HG03159 (cell line): ENCODE results near the gene TMEM63A.
"Not testable (repeated sequence)": the region's sequence is repeated elsewhere in the genome, so short reads cannot be mapped to it uniquely, and the experiment has no call there.

Experiments used
- ATAC-seq: cut with Tn5 transposase; IDR thresholded peaks from one replicate; pipeline ENCODE4 v1.9.1; 2021; ENCODE audit warnings: mild to moderate bottlenecking, moderate library complexity; ENCODE audit not compliant: unreplicated experiment

Gene TMEM63A

GRCh38 chr1:225909477-225909876 is 27.3 kb upstream of the TMEM63A start:
- ATAC-seq: no peak

- ATAC-seq: no peak
Measured at GRCh38 chr1:225908773-225909172, 26.6 kb upstream of the TMEM63A start.

DNA sequence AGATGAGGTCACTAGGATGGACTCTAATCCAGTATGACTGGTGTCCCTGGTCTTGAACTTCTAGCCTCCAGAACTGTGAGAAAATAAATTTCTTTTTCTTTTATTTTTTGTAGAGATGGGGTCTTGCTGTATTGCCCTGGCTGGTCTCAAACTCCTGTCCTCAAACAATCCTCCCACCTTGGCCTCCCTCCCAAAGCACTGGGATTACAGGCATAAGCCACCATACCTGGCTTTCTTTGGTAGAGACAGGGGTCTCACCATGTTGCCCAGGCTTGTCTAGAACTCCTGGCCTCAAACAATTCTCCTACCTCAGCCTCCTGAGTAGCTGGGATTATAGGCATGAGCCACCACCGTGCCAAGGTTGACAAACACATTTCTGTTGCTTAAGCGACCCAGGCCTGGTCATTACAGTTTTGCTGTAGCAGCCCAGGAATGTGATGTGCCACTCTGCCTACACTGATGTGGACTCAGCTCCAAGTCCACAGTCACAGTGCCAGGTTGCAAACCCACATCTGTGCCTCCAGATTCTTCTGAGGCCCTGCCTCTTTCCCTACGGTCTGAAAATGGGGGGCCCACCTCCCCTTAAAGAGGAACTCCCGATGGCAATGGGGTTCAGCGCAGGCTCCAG is 25.9 kb upstream of the TMEM63A start:
- ATAC-seq: no peak

GRCh38 chr1:225907341-225907740 is 25.2 kb upstream of the TMEM63A start:
- ATAC-seq: no peak

DNA sequence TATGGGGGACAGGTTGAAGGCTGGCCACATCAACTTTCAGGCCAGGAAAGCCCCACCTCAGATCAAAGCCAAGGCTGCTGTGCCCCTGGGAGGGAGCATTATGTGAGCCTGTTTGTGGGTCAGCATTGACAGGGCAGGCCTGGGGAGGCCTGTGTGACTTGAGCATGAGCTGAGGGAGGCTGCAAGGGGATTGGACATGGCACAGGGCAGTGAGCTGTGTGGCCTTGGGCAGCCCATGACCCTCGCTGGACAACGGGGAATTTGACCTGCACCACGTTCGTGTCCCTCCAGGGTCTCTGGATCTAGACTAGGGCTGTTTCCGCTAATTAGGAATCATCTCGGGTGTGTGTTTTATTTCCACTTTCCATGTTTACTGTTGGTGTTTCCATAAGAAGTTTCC is 24.3 kb upstream of the TMEM63A start:
- no peak for ATAC-seq

DNA sequence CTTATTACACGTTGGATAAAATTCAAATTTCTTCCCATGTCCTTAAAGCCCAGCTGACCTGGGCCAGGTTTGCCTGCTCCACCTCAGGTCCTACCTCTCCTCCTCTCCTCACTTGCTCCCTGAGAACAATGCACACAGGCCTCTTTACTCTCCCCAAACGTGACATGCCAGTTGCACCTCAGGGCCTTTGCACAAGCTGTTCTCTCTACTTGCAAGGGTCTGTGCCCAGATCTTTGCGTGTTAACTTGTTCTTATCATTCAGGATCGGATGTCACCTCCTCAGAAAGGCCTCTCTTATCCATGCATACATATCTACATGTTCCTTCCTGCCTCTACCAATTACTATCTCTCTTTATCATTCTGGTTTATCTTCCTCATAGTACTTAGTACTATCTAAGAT is 21.4 kb upstream of the TMEM63A start:
- no peak for ATAC-seq

- no peak for ATAC-seq
Measured at GRCh38 chr1:225899044-225899925, 17.1 kb upstream of the TMEM63A start.

DNA sequence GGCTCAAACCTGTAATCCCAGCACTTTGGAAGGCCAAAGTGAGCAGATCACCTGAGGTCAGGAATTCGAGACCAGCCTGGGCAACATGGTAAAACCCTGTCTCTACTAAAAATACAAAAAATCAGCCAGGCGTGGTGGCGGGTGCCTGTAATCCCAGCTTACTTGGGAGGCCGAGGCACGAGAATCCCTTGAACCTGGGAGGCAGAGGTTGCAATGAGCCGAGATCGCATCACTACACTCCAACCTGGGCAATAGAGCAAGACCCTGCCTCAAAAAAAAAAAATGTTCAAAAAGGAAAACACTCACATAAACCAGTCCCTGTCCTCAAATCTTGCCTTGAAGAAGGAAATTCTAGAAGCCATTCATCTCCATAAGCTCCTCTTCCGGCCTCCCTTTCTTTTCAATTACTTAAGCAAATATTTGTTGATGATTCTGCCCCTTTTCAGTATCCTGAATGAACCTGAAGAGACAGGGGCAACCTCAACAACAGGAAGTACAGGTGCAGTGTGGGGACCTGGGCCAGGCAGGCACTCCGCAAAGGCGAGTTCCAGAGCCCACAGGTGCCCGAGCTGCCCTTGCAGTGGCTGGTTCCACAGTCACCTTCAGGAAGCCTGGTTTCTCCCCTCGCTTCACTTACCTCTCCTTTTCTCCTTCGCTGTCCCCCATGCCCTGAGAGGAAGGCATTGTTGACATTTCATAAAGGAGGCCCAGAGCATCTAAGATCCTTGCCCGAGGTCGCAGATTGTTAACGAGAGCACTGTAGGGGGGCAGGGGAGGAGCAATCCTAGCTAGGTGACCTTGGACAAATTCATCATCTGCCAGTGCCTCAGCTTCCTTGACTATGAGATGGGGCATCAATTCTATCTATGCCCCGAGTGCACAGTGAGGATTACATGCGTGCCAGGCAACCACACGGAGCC is 15.7 kb upstream of the TMEM63A start:
- ATAC-seq: no peak

DNA sequence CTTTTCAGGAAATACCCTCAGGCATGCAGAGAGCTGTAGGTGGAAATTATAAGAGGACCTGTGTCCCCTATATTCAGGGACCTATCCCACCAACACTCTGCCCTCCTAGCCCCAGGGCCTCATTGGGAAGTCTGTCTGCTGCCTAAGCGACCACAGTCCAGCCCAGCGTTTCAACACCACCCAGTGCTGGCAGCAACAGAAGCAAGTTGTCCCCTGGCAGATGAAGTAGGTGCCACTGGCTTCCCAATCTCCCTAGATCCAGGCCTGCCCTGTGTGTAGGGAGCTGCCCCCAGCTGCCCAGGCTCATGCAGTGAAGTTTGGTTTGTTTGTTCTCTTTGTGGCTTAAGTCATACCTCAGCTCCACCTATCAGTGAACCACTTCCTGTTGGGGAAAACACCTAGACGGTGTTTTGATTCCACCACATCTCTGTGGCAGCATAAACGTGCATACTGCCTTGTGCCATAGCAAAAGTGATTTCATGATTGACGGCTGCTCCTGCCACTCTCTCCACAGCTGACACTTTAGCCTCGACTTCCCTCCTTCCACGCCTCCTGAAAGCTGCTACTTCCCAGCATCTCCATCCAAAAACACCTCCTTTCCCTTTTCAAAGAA is 14.9 kb upstream of the TMEM63A start:
- ATAC-seq: peak; percentile 100

DNA sequence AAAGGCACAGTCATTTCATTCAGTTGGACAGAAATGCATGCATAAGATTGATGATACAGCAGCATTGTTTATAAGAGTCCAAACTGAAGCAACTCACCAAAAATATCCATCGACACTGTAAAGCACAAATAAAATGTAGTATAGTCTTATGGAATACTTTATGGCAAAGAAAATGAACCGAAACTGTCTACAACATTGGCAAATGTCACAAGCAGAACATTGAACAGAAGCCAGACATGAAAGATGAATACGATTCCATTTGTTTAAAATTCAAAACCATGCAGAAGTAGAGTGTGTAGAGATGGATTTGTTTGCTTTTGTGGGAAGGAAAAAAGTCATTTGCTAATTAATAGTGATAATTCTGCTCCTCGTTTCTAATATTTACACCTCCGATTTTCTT is 14.3 kb upstream of the TMEM63A start:
- no peak for ATAC-seq

DNA sequence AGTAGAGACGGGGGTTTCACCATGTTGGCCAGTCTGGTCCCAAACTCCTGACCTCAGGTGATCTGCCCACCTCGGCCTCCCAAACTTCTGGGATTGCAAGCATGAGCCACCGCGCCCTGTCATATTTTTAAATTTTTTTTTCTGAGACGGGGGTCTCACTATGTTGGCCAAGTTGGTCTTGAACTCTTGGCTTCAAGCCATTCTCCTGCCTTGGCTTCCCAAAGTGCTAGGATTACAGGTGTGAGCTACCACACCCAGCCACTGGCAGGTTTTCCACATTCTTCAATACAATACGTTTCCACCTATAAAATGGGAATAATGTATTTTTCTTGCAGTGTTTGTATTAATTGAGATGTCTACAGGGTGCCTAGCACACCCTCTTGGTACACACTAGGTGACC is 10.1 kb upstream of the TMEM63A start:
- ATAC-seq: no peak

GRCh38 chr1:225891229-225891972 is 9.2 kb upstream of the TMEM63A start:
- ATAC-seq: no peak

DNA sequence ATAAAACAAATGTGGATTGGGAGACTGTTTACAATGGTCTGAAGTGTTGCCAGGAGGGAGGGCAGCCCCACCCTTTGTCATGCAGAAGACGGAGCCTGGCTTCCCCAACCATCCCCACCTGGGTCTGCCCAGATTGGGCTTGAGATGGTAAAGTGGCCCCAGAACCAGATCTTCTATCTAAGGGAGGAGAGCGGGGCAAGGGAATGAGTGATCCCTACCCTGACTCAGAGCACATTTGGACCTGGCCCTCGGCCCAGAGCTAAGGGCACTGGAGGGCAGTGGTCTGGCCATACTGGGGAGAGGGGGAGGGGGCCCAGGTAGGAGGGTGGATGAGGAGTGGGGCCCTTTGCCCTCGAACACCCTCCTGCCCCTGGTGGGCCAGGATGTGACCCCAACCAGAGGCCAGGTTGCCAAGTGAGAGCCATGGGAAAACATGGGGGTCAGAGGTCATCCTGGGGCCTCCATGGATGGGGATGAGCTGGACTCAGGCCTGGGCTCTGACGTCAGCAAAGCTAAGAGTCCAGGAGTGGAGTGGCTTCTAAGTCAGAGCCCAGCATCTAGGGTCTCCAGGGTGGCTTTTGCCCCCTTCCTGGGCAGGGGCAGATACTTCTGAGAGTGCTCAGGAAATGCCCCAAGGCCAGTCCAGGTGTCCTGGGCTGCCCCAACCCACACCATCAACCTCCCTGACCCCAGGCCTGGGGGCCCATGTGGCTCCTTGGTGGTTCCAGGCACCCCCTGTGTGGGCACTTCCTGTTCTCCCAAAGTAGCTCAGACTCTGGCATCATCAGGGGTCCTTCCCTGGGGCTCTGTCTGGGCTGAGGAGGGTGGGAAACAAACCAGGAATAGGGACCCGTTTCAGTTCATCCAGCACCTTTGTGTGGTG is 8.4 kb upstream of the TMEM63A start:
- ATAC-seq: no peak

DNA sequence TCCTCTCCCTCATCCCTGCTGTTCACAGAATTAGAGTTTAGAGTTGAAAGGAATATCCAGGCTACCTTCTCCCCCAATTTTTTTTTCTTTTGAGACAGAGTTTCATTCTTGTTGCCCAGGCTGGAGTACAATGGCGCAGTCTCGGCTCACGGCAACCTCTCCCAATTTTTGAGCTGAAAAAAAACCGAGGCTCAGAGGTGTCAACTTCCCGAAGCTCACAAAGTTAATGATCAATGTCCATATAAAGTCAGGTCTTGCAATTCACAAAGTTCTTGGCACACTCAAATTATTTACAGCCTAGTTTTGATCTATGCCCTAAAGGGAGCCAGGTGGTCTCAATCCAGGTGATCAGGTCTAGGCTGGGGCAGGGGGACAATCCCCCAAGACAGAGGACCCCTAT is 7.6 kb upstream of the TMEM63A start:
- ATAC-seq: no peak

DNA sequence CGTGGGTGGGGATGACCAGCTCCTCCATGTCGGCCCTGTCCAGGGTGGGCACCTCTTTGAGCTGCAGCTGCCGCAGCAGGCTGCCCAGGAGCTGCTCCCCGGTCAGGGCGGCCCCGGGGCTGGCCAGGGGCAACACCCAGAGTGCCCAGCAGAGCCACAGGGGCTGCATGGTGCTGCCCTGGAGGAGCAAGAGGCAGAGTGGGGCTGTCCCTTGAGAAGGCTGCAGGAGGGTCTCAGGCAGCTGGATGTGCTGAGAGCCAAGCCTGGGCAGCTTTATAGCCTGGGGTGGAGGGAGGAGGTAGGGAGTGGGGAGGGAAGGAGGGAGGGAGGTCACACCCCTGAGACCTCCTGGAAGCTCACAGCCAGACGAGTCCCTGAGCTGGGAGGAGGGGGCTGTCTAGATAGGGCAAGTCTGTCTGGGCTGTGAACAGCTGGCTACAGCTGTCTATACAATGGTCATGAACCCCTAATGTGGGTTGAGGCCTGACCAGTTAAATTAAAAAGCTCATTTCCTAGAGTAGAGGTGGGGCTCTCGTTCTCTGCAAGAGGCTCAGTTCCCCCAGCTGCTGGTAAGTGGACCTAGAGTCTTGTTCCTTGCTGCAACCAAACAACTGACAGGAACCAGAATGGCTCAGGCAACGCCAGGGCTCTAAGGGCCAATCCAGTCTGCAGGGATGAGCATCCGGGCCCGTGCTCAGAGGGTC is 6.9 kb upstream of the TMEM63A start, which contains the start of gene LEFTY1:
Gene LEFTY1, minus strand, starts transcription at position 249 of the 704 bp plus-strand sequence. Its CDS starts 80 bp downstream, at position 169.
- no peak for ATAC-seq

DNA sequence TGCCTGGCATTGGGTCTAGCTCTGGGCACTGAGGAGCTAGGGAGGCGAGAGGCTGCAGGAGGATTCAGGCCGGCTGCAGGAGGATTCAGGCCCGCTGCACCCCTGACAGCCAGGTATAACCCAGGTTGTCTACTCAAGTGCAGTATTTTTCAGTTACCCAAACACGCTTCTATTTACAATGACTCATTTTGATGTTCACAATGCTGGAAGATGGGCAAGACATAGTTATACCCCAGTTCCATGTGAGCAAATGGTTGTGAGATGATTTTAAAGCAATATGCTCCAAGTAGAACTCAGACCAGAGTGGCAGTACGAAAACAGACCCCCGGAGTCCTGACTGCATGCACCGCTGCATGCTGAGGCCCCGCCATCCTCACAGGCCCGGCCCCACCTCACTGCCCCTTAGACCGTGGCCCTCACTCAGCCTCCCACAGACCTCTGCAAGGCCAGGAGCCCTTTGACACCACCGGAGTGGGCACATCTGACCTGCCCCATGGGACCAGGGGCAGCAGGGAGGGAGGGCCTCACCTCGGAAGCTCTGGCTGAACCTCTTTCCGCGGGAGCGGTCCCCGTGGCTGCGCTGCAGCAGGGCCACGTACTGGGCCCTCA is 6.2 kb upstream of the TMEM63A start:
- ATAC-seq: no peak

GRCh38 chr1:225887554-225888288 is 5.5 kb upstream of the TMEM63A start:
- not testable (repeated sequence) for ATAC-seq

DNA sequence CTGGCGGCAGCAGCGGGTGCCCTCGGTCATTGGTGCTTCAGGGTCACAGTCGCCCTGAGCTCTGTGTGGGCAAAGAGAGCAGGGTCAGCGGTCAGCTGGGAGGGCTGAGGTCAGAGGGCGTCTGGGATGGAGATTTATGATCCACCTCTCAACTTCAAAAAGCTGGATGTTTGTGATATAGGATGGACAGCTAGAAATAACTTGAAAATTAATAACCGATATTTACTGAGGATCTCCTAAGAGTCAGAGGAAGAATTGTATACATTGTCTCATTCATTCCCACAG is 4.8 kb upstream of the TMEM63A start:
- no peak for ATAC-seq
